GM23338 (cell line): ENCODE data around the gene CACHD1. TPM values are rescaled to one million over a fixed set of nuclear protein-coding genes. Genes with fewer than 3 reads are reported as not detected.
A peak's percentile ranks its signal among the peaks of the same experiment; 100 is the strongest.

Source experiments
- ATAC-seq: fragments of 200-7000 bp; cut with Tn5 transposase; 3 replicates; pipeline ENCODE4 v1.9.1; 2020
- DNase-seq: peaks from one replicate; pipeline ENCODE4 v3.0.0-alpha.2; 2015; ENCODE audit warnings: low spot score
- H2AFZ ChIP-seq: fragments of 200-600 bp; sonication (generic); 2 replicates; pipeline ENCODE4 v1.8.0; 2016; ENCODE audit warnings: antibody characterized with exemption, mild to moderate bottlenecking, moderate library complexity
- H3F3A ChIP-seq: fragments of 200-600 bp; sonication (generic); replicated peaks from 2 replicates; pipeline ENCODE4 v1.8.0; 2017; ENCODE audit warnings: antibody characterized with exemption, mixed run types, low read depth
- H3K27ac ChIP-seq: fragments of 200-600 bp; sonication (generic); 2 replicates; pipeline ENCODE4 v1.6.1; 2016; ENCODE audit warnings: low read depth
- H3K27me3 ChIP-seq: fragments of 200-600 bp; sonication (generic); 2 replicates; pipeline ENCODE4 v1.8.0; 2016; ENCODE audit warnings: mild to moderate bottlenecking, mixed run types, moderate library complexity; ENCODE audit not compliant: insufficient read depth
- H3K36me3 ChIP-seq: fragments of 200-600 bp; sonication (generic); 2 replicates; pipeline ENCODE4 v1.8.0; 2016; ENCODE audit warnings: mild to moderate bottlenecking; ENCODE audit not compliant: insufficient read depth
- H3K4me1 ChIP-seq: fragments of 200-600 bp; sonication (generic); 2 replicates; pipeline ENCODE4 v1.8.0; 2016; ENCODE audit warnings: mild to moderate bottlenecking, moderate library complexity; ENCODE audit not compliant: insufficient read depth
- H3K4me2 ChIP-seq: fragments of 200-600 bp; sonication (generic); 2 replicates; pipeline ENCODE4 v1.7.1; 2017; ENCODE audit warnings: mixed run types
- H3K4me3 ChIP-seq: fragments of 200-600 bp; sonication (generic); 2 replicates; pipeline ENCODE4 v1.6.1; 2016; ENCODE audit warnings: mixed run types
- H3K79me2 ChIP-seq: fragments of 200-600 bp; sonication (generic); replicated peaks from 2 replicates; pipeline ENCODE4 v1.8.0; 2017; ENCODE audit warnings: mild to moderate bottlenecking; ENCODE audit not compliant: insufficient read depth
- H3K9me2 ChIP-seq: fragments of 200-600 bp; sonication (generic); 2 replicates; pipeline ENCODE4 v1.8.0; 2017; ENCODE audit not compliant: insufficient read depth
- H4K20me1 ChIP-seq: fragments of 200-600 bp; sonication (generic); replicated peaks from 2 replicates; pipeline ENCODE4 v1.8.0; 2017; ENCODE audit warnings: mild to moderate bottlenecking; ENCODE audit not compliant: insufficient read depth
- H3K27ac Mint-ChIP-seq: 2 replicates; pipeline ENCODE4 v1.8.0; 2020; ENCODE audit warnings: inconsistent platforms, mild to moderate bottlenecking, moderate library complexity, mixed read lengths
- H3K27me3 Mint-ChIP-seq: 3 replicates; pipeline ENCODE4 v1.8.0; 2022; ENCODE audit warnings: low read depth, mild to moderate bottlenecking, moderate library complexity, mixed read lengths, inconsistent platforms; ENCODE audit not compliant: insufficient read depth, poor library complexity
- H3K36me3 Mint-ChIP-seq: 3 replicates; pipeline ENCODE4 v1.8.0; 2021; ENCODE audit warnings: low read depth, mild to moderate bottlenecking, inconsistent platforms, moderate library complexity, mixed read lengths
- H3K4me1 Mint-ChIP-seq: 3 replicates; pipeline ENCODE4 v1.8.0; 2020; ENCODE audit warnings: mild to moderate bottlenecking, inconsistent platforms, mixed read lengths
- H3K4me3 Mint-ChIP-seq: 3 replicates; pipeline ENCODE4 v1.8.0; 2021; ENCODE audit warnings: moderate library complexity, mild to moderate bottlenecking, inconsistent platforms, mixed read lengths
- H3K9me3 Mint-ChIP-seq: 3 replicates; pipeline ENCODE4 v1.8.0; 2020; ENCODE audit warnings: moderate library complexity, mild to moderate bottlenecking, inconsistent platforms, mixed read lengths
- CREB1 ChIP-seq: fragments of 250-450 bp; sonication (Bioruptor Pico); IDR thresholded peaks from 2 replicates; pipeline ENCODE4 v1.5.0; 2020; ENCODE audit warnings: low read depth, mild to moderate bottlenecking, moderate library complexity
- EZH2phosphoT487 ChIP-seq: fragments of 200-600 bp; sonication (generic); IDR thresholded peaks from one replicate; pipeline ENCODE4 v1.8.1; 2018; ENCODE audit warnings: antibody characterized with exemption; ENCODE audit not compliant: unreplicated experiment
- JUNB ChIP-seq: IDR thresholded peaks from one replicate; pipeline ENCODE4 v1.6.1; 2016; ENCODE audit warnings: antibody characterized with exemption; ENCODE audit not compliant: unreplicated experiment
- NANOG ChIP-seq: IDR thresholded peaks from 2 replicates; pipeline ENCODE4 v1.6.1; 2016; ENCODE audit warnings: antibody characterized with exemption, borderline replicate concordance
- POLR2AphosphoS5 ChIP-seq: IDR thresholded peaks from 2 replicates; pipeline ENCODE4 v1.6.1; 2016; ENCODE audit warnings: antibody characterized with exemption, low read depth
- STAT1 ChIP-seq: IDR thresholded peaks from one replicate; pipeline ENCODE4 v1.6.1; 2016; ENCODE audit warnings: antibody characterized with exemption; ENCODE audit not compliant: unreplicated experiment
- ZNF331 ChIP-seq: fragments of 250-450 bp; sonication (Bioruptor Pico); IDR thresholded peaks from 2 replicates; pipeline ENCODE4 v1.5.0; 2020; ENCODE audit warnings: low read depth, mild to moderate bottlenecking, moderate library complexity
- polyA plus RNA-seq: library from polyadenylated mRNA; unstranded; fragments of >200 nt; fragmentation: Nextera tagmentation; extraction: Ambion mirVana; gene quantifications from 2 replicates; pipeline ENCODE4 v1.2.1, GENCODE V29; 2016
- total RNA-seq: library from RNA; depleted of rRNA; stranded (reverse); fragments of >200 nt; shearing (Covaris generic); gene quantifications from 2 replicates; pipeline ENCODE4 v1.2.3, GENCODE V29; 2014
- TF ChIP-seq, protein P1 (sequence below): fragments of 250-450 bp; sonication (Bioruptor Pico); IDR thresholded peaks from 2 replicates; pipeline ENCODE4 v1.5.0; 2020; ENCODE audit warnings: mild to moderate bottlenecking, moderate library complexity
- TF ChIP-seq, protein P2 (sequence below): IDR thresholded peaks from 2 replicates; pipeline ENCODE4 v1.6.1; 2016; ENCODE audit warnings: antibody characterized with exemption
- TF ChIP-seq, protein P3 (sequence below): IDR thresholded peaks from one replicate; pipeline ENCODE4 v1.6.1; 2018; ENCODE audit warnings: antibody characterized with exemption; ENCODE audit not compliant: unreplicated experiment

Gene CACHD1
- total and polyA plus RNA-seq, 2 experiments from 2014 or later: 12.6 to 43.7 TPM

DNA sequence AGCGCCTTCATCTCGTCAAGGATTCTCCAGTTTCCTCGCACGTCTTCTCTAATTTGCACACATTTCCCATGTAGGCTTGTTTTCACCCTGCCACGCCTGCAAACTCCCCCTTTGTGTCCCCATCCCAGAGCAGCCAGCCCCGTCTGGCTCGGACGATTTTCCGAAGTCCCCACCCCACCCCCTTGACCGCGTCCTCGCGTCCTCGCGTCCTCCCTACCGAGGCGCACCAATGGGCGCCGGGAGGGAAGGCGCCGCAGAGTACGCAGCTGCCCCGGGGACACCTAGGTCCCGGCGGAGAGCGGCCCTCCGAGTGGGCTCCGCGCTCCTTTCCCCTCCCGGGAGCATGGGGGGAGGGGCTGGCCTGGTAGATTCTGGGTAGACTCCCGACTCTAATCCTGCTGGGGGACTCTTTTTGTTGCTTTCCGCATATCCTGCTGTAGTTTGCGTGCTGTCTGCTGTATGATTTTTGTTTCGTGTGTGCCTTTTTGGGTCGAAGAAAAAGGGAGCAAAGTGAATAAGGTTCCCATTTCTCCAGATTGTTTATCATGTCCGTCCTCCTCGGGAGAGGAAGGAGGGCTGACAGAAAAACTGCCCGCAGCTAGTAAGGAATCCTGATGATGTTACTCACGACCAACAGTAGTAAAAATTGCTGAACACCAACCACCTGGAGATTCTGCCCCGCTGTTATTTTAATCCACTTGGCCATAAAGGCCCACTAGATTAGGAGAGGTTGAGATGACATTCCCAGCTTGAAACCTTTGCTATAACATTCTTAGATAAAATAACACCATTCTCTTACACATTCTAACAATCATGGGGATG, 1.5 kb downstream of the CACHD1 start (continued):
- 0 out of 2 replicates have a peak, but pooled peaks have one; percentile 7 for TF ChIP-seq CREB1 (CRISPR knock-in tag)

DNA sequence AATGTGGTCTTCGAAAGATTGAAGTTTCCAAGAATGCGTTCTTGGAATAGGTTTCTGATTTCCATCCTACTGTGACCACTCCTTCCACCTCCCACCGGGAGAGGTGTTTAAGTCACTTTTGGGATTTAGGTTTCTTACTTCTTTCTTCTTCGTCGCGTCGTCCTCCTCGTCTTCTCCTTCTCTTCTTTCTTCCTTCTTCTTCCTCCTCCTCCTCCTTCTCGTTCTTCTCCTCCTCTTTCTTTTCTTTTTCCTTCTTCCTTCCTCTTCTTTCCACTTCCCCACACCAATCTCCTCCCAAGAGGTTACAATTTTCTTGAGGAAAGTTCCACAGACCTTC, 2.1 kb downstream of the CACHD1 start:
- Histone ChIP-seq H3K79me2 (peaks cover 51% of the 10 kb centered on the region), H4K20me1 (0 out of 2 replicates have a peak, but pooled peaks cover 3% of the 10 kb centered on the region), H3F3A (no peaks in the 10 kb centered on the region), H3K27me3 (peaks cover 26% of the 10 kb centered on the region), H3K4me2 (peak overlapping the region; percentile 84), H2AFZ (no peak overlapping the region), H3K4me3 (peak overlapping the region; percentile 63), H3K4me1 (peaks cover 42% of the 10 kb centered on the region), H3K36me3 (no peaks in the 10 kb centered on the region), H3K9me2 (no peaks in the 10 kb centered on the region), H3K27ac (peak overlapping the region; percentile 73)
- Mint-ChIP-seq H3K27ac (peak overlapping the region; percentile 83), H3K4me3 (peak overlapping the region; percentile 88), H3K36me3 (peaks cover 15% of the 10 kb centered on the region), H3K4me1 (peaks cover 54% of the 10 kb centered on the region), H3K9me3 (no peaks in the 10 kb centered on the region), H3K27me3 (peaks cover 26% of the 10 kb centered on the region)
- ATAC-seq (no peak), DNase-seq (peak; percentile 47)
- TF ChIP-seq NANOG: no peak
- TF ChIP-seq, protein P1, sequence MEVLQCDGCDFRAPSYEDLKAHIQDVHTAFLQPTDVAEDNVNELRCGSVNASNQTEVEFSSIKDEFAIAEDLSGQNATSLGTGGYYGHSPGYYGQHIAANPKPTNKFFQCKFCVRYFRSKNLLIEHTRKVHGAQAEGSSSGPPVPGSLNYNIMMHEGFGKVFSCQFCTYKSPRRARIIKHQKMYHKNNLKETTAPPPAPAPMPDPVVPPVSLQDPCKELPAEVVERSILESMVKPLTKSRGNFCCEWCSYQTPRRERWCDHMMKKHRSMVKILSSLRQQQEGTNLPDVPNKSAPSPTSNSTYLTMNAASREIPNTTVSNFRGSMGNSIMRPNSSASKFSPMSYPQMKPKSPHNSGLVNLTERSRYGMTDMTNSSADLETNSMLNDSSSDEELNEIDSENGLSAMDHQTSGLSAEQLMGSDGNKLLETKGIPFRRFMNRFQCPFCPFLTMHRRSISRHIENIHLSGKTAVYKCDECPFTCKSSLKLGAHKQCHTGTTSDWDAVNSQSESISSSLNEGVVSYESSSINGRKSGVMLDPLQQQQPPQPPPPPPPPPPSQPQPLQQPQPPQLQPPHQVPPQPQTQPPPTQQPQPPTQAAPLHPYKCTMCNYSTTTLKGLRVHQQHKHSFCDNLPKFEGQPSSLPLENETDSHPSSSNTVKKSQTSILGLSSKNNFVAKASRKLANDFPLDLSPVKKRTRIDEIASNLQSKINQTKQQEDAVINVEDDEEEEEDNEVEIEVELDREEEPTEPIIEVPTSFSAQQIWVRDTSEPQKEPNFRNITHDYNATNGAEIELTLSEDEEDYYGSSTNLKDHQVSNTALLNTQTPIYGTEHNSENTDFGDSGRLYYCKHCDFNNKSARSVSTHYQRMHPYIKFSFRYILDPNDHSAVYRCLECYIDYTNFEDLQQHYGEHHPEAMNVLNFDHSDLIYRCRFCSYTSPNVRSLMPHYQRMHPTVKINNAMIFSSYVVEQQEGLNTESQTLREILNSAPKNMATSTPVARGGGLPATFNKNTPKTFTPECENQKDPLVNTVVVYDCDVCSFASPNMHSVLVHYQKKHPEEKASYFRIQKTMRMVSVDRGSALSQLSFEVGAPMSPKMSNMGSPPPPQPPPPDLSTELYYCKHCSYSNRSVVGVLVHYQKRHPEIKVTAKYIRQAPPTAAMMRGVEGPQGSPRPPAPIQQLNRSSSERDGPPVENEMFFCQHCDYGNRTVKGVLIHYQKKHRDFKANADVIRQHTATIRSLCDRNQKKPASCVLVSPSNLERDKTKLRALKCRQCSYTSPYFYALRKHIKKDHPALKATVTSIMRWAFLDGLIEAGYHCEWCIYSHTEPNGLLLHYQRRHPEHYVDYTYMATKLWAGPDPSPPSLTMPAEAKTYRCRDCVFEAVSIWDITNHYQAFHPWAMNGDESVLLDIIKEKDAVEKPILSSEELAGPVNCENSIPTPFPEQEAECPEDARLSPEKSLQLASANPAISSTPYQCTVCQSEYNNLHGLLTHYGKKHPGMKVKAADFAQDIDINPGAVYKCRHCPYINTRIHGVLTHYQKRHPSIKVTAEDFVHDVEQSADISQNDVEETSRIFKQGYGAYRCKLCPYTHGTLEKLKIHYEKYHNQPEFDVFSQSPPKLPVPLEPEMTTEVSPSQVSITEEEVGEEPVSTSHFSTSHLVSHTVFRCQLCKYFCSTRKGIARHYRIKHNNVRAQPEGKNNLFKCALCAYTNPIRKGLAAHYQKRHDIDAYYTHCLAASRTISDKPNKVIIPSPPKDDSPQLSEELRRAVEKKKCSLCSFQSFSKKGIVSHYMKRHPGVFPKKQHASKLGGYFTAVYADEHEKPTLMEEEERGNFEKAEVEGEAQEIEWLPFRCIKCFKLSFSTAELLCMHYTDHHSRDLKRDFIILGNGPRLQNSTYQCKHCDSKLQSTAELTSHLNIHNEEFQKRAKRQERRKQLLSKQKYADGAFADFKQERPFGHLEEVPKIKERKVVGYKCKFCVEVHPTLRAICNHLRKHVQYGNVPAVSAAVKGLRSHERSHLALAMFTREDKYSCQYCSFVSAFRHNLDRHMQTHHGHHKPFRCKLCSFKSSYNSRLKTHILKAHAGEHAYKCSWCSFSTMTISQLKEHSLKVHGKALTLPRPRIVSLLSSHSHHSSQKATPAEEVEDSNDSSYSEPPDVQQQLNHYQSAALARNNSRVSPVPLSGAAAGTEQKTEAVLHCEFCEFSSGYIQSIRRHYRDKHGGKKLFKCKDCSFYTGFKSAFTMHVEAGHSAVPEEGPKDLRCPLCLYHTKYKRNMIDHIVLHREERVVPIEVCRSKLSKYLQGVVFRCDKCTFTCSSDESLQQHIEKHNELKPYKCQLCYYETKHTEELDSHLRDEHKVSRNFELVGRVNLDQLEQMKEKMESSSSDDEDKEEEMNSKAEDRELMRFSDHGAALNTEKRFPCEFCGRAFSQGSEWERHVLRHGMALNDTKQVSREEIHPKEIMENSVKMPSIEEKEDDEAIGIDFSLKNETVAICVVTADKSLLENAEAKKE (CRISPR knock-in tag): no peak
- TF ChIP-seq POLR2AphosphoS5: no peak
- TF ChIP-seq, protein P2, sequence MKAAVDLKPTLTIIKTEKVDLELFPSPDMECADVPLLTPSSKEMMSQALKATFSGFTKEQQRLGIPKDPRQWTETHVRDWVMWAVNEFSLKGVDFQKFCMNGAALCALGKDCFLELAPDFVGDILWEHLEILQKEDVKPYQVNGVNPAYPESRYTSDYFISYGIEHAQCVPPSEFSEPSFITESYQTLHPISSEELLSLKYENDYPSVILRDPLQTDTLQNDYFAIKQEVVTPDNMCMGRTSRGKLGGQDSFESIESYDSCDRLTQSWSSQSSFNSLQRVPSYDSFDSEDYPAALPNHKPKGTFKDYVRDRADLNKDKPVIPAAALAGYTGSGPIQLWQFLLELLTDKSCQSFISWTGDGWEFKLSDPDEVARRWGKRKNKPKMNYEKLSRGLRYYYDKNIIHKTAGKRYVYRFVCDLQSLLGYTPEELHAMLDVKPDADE: no peak
- no peak for TF ChIP-seq ZNF331 (CRISPR knock-in tag)
- TF ChIP-seq, protein P3, sequence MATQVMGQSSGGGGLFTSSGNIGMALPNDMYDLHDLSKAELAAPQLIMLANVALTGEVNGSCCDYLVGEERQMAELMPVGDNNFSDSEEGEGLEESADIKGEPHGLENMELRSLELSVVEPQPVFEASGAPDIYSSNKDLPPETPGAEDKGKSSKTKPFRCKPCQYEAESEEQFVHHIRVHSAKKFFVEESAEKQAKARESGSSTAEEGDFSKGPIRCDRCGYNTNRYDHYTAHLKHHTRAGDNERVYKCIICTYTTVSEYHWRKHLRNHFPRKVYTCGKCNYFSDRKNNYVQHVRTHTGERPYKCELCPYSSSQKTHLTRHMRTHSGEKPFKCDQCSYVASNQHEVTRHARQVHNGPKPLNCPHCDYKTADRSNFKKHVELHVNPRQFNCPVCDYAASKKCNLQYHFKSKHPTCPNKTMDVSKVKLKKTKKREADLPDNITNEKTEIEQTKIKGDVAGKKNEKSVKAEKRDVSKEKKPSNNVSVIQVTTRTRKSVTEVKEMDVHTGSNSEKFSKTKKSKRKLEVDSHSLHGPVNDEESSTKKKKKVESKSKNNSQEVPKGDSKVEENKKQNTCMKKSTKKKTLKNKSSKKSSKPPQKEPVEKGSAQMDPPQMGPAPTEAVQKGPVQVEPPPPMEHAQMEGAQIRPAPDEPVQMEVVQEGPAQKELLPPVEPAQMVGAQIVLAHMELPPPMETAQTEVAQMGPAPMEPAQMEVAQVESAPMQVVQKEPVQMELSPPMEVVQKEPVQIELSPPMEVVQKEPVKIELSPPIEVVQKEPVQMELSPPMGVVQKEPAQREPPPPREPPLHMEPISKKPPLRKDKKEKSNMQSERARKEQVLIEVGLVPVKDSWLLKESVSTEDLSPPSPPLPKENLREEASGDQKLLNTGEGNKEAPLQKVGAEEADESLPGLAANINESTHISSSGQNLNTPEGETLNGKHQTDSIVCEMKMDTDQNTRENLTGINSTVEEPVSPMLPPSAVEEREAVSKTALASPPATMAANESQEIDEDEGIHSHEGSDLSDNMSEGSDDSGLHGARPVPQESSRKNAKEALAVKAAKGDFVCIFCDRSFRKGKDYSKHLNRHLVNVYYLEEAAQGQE: no peak
- no peak for TF ChIP-seq STAT1
- TF ChIP-seq EZH2phosphoT487: no peak
- TF ChIP-seq JUNB: no peak
